Inflammatory macrophage treated with lipopolysaccharide for 1 hour (primary cell): ENCODE results near the gene TMEM266.

Experiments
- DNase-seq, 2 donors: peaks; one replicate each; pipeline ENCODE4 v3.0.0-alpha.2; 2020 to 2022

TMEM266 gene

DNA sequence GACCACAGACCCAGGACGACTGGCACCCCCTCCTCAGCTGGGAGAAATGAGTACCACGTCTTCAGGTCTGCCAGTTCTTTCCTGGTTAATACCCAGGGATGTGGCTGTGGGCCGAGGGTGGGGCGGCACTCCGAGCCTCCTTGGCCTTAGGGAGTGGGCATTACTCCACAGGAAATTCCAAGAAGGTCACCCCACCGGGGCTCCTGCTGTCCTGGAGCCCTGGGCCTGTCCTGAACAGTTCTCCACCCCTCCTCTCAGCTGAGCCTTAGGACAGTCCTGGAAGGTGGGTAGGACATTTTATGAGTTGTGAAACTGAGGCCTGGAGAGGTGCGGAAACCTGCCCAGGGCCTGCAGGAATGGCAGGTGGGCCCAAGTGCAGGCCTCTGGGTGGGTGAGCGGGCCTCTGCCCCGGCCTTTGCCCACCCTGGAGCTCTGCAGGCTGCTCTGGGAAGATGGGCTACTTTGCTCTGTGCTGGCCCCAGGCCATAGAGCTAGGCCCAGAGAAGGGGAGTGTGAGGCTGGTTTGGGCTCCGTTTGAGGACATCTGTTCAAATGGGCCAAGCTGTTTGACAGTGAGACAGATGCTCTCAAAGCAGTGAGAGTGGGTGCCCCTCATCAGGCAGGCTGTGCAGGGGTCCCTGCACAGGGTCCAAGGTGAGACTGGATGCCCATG, 103.1 kb downstream of the TMEM266 start:
- DNase-seq = no peak

- DNase-seq = peak; percentile 58 to 80
These were observed 103.9 kb downstream of the TMEM266 start for GRCh38 chr15:76163457-76164295.

DNA sequence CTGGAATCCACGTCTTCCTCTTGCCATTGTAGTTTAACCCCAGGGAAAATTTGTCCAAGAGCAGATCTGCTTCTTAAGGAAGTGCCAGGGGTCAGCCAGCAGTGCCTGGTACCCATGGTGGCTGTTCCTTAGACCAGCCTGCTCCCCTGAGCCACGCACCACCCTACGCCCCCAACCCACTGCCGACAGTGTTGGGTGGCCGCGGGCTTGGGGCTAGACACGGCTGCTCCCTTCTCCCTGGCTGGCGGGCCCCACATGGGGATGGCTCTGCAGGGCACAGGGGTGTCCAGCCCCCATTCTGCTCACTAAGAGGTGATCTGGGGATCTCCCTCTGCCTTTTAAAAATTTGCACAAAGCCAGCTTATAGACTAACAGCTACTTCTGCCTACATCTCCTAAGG, 104.8 kb downstream of the TMEM266 start:
- DNase-seq = no peak

GRCh38 chr15:76165951-76166350, 106.2 kb downstream of the TMEM266 start:
- no peak for DNase-seq

- DNase-seq = no peak
These were observed 108.6 kb downstream of the TMEM266 start for GRCh38 chr15:76168237-76168984.

- DNase-seq = peak; percentile 51 to 73
These were observed 109.2 kb downstream of the TMEM266 start for GRCh38 chr15:76169018-76169417.

GRCh38 chr15:76169911-76170800, 110.4 kb downstream of the TMEM266 start:
- peak; percentile 52 to 56 for DNase-seq

DNA sequence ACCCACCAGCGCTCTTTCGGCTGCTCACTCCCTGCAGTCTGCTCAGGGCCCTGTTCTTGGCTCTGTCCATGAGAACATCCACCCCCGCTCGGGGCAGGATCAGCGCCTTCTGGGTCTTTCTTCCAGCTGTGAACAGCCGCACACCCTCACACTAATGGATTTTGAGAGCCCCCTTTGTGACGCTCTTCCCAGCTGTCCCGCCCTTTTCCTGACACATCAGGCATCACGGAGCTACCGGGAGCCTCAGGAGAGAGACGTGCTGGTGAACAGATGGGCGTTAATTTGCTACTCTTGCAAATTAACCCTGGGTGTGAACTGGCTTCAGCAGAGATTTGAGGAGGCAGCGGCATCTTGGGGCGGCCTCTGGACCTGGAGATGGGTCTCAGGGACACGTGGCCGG, 113.0 kb downstream of the TMEM266 start:
- no peak for DNase-seq

DNA sequence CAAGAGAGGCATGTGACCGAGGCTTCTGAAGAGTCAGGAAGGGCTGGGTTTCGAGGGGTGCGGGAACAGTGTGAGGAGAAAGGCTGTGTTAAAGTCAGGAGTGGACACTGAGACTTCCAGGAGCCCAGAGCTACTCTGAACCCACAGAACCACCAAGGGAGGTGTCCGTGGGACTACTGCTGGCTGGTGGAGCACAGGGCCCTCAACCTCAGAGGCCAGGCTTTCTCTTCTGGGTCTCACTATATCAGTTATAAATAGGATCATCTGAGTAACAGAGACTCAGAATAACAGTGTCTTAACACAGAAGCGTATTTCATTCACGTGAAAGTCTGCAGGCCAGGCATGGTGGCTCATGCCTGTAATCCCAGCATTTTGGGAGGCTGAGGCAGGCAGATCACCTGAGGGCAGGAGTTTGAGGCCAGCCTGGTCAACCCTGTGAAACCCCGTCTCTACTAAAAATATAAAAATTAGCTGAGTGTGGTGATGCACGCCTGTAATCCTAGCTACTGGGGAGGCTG, 113.6 kb downstream of the TMEM266 start:
- no peak for DNase-seq

GRCh38 chr15:76174654-76175053, 114.9 kb downstream of the TMEM266 start:
- DNase-seq = no peak

DNA sequence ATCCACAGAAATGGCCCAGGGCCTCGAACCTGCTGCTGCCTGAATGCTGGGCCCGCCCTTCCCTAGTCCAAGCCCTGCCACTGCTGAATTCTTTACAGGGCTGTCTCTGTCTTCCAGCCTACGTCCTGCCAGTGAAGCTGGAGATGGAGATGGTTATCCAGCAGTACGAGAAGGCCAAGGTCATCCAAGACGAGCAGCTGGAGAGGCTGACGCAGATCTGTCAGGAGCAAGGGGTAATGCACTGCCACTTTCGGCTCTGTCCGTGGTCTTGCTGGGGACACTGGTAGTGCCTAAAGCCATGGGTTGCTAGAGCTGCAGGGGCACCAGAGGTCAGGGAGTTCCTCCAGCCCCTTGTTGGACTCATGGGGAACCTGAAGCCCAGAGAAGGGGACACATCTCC, 115.7 kb downstream of the TMEM266 start:
- DNase-seq = no peak

DNA sequence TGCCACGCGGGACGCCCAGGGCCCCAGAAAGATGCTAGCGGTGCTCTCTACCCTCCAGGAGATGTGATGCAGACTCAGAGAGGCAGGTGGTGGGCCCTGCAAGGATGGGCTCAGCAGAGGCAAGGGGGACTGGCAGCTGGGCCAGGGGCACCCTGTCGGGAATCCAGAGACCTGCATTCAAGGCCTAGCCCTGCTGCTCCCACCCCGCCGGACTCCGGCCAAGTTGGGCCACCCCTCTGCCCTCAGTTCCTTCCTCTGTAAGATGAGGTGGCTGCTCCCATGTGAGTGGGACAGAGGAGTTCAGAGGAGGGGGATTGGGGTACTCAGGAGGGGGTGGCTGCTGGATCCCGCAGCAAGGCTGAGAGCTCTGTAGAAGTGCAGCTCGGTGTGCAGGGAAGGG, 116.3 kb downstream of the TMEM266 start:
- no peak for DNase-seq

GRCh38 chr15:76176487-76177085, 116.8 kb downstream of the TMEM266 start:
- no peak for DNase-seq

DNA sequence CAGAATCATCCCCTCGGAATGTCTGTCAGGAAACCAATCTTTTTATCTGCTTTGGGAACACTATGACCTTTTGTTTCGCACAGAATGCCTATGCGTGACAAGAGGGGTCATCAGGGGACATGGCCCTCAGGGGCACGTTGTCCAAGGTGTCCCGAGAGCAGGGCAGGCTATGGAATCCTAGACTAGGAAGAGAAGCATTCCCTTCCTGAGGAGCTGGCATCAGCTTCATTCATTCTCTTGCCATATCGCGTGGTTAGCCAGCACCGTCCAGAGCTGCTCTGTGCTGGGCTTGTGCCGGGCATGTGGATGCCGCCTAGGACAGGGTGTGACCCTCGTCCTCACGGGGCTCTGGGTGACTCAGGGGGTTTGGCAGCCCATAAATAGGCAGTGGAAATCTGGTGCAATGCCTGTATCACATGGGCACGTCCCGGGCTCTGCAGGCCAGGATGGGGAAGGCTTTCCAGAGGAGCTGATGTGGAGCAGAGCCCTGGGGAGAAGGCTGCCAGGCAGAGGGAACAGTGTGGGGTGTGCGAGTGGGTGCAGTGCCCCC, 117.8 kb downstream of the TMEM266 start:
- no peak for DNase-seq

- DNase-seq = no peak
These were observed 118.7 kb downstream of the TMEM266 start for GRCh38 chr15:76178296-76179000.

- no peak for DNase-seq
These were observed 119.2 kb downstream of the TMEM266 start for GRCh38 chr15:76179023-76179422.

- DNase-seq = no peak
These were observed 120.5 kb downstream of the TMEM266 start for GRCh38 chr15:76180321-76180720.

DNA sequence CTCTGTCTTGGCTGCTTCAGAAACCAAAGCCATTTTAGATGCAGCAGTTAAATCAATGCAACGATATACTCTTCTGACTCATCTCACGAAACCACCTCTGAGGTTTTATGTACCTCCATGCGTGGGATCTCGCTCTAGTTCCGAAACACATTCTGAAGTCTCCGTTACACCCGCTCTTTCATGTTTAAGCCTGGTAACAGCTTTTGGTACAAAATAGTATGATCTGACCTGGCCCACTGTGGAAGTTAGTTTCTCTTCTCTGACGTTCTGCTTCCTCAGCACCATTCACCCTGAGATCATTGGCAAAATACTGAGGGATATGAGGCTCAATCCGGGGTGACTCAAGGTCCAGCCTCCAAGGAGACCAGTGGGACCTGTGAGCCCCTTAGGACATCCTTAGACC, 121.9 kb downstream of the TMEM266 start:
- no peak for DNase-seq

DNA sequence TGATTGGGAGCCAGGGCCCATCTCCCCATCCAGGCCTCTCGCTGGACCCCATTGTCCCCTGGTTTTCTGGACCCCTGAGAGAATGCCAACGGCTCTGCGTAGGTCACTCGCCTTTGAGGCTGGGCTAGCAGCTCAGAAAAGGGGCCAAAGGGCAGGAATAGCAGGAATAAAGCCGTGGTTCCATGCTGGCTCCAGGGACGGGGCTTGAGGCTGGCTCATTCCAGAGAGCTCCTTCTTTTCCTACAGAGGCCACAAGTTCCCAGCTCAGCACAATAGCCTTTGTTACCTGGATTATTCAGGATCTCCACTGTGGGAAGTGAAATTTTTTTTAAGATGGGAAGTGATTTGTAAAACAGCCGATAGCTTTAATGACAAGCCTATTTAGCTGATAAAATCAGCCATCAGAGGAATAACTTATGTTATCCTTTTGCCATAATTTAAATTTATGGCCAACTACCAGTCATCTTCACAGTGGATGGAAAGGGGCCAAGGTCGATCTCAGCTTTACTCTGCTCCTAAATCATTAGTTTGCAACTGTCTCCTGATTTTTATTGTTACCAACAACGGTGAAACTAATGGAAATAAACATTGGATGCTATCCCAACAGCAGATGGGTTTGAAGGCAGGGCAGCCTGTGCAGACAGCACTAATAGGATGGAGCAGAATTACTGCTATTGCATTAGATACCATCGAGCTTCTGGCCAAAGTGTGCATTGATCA, 124.3 kb downstream of the TMEM266 start:
- DNase-seq = no peak

DNA sequence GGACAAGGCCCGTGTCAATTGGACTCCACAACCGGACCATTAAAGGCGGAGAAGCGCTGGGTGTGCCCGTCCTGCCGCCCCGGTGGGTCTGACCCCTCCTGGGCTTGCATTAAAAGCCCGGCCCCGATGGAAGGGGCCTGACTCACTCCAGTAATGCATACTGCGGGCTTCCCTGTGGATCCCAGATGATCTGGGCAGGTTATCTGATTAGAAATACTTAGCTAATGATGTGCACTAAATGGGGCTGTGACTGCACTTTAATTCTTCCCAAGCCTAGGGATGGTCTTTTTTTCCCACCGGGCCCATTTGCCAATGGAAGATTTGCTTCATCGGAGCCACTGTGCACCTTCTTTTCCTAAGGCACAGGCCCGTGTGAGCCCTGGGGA, 124.9 kb downstream of the TMEM266 start:
- DNase-seq = no peak
